NCI-H524 (cell line): Measurements from ENCODE around the gene SYT7.

ENCODE experiments used
- DNase-seq, 2 experiments: peaks; one replicate each; lab custom pipeline; 2025; lab: John Stamatoyannopoulos, UW

SYT7 gene

GRCh38 chr11:61607920-61608599 is 27.2 kb upstream of the SYT7 start:
- DNase-seq = no peak

- no peak for DNase-seq
Observed at GRCh38 chr11:61607426-61607825, 26.6 kb upstream of the SYT7 start.

GRCh38 chr11:61603667-61604066 is 22.8 kb upstream of the SYT7 start:
- DNase-seq = peak; percentile 29 to 72

GRCh38 chr11:61602775-61603569 is 22.1 kb upstream of the SYT7 start:
- DNase-seq = peak; percentile 94 to 98

- no peak for DNase-seq
Observed at GRCh38 chr11:61601512-61601911, 20.6 kb upstream of the SYT7 start.

- DNase-seq = no peak
Observed at GRCh38 chr11:61599968-61600710, 19.3 kb upstream of the SYT7 start.

GRCh38 chr11:61598886-61599868 is 18.3 kb upstream of the SYT7 start:
- DNase-seq = peak in 1 of 2 experiments; percentile 58

GRCh38 chr11:61598374-61598773 is 17.5 kb upstream of the SYT7 start:
- DNase-seq = no peak

GRCh38 chr11:61596990-61597389 is 16.1 kb upstream of the SYT7 start:
- DNase-seq = no peak

GRCh38 chr11:61596542-61596941 is 15.7 kb upstream of the SYT7 start:
- no peak for DNase-seq

- no peak for DNase-seq
Observed at GRCh38 chr11:61594907-61595257, 14.0 kb upstream of the SYT7 start.

GRCh38 chr11:61593151-61593550 is 12.3 kb upstream of the SYT7 start:
- DNase-seq = no peak

GRCh38 chr11:61592176-61592575 is 11.3 kb upstream of the SYT7 start:
- DNase-seq = no peak

- DNase-seq = no peak
Observed at GRCh38 chr11:61589961-61590360, 9.1 kb upstream of the SYT7 start.

GRCh38 chr11:61588728-61589191 is 7.9 kb upstream of the SYT7 start:
- no peak for DNase-seq

GRCh38 chr11:61587951-61588727 is 7.3 kb upstream of the SYT7 start:
- DNase-seq = peak; percentile 50 to 59

GRCh38 chr11:61587541-61587941 is 6.7 kb upstream of the SYT7 start:
- peak; percentile 19 to 26 for DNase-seq

GRCh38 chr11:61586792-61587430 is 6.0 kb upstream of the SYT7 start:
- peak in 1 of 2 experiments; percentile 18 for DNase-seq

GRCh38 chr11:61585115-61585514 is 4.2 kb upstream of the SYT7 start:
- no peak for DNase-seq

- no peak for DNase-seq
Observed at GRCh38 chr11:61581931-61582330, 1.1 kb upstream of the SYT7 start.
